HG03342 (cell line): ENCODE results near the gene DBH.

Experiments used
- ATAC-seq: cut with Tn5 transposase; IDR thresholded peaks from one replicate; pipeline ENCODE4 v1.9.1; 2021; ENCODE audit warnings: mild to moderate bottlenecking, moderate library complexity; ENCODE audit not compliant: unreplicated experiment

The DBH gene

DNA sequence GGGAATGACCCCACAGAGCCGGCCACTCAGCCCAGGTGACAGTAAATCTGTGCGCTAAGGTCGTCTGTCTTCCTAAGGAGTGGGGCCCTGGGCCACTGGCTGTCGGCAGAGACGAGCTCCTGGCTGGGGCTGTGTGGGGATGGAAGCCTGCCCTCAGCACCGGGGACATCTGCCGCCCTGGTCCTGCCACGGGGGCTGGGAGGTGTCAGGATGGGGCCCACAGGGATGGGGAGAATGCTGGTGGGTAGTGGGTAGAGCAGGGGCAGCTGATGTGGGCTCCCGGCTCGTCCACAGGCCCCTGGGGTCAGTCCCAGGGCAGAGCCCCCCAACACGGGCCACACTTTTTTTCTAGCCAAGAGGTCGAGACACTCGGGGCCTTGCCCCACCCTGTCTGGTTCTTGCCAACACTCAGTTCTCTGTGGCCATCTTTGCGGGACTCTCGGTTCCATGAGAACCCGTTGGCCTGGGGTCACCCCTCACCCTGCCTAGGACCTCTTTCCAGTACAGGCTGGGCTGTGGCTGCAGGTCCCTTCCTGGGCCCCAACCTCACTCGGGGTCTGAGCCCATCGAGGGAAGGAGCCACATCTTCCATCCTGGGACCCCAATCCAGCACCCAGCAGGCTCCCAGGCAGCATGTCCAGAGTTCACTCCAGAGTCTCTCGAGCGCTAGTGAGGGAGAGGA lies 45.0 kb downstream of the DBH start:
- no peak for ATAC-seq

DNA sequence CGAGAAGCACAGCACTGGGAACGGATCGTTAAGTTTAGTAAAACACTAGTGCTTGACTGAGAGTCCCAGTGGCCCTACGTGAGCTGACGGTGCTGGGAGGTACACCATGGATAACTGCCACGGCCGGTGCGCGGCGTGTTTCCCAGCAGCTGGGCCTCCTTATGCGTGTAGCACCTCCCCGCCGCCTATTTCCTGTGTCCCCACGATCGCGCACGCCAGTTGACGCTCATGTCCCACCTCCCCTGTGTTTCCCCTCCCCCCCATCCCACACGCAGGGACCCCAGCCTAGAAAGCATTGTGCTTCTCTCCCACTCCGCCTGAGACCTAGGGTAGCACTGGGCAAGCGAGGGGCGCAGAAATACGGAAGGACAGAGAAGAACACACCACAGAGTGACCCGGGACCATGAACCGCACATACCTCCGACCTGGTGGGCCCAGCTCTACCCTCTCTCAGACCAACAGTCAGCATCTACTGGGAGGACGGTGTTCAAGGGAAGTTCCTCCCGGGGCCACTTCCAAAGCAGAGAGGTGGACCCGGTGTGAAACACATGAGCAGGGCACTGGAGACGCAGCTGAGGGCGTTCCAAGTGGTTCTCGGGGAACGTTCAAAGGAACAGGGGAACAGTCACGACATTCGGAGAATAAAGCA lies 45.6 kb downstream of the DBH start:
- ATAC-seq = no peak

- no peak for ATAC-seq
Measured at GRCh38 chr9:133682818-133683585, 46.8 kb downstream of the DBH start.

DNA sequence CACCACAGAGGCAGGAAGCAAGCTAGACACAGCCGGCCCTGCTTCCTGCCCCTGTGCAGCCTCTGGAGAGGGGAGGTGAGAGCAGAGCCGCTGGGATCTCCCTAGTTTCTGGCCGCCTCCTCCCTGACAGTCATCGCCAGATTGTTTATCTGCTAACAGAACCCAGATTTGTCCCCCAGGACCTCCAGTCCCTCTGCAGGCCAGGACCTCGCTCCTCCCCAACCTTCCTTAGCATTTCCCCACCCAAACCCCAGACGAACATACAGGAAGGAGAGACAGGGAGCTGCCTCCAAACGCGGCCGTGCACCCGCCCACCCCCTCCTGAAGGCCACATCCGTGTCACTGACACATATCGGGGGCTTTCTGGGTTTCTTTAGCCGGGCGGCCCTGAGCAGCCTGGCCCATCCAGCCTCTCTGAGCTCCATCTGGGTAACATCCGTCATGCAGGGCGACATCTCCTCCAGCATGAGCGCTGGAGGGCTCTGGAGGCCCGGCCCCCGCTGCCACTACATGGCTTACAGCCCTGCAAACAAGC lies 47.5 kb downstream of the DBH start:
- ATAC-seq = no peak

GRCh38 chr9:133684121-133684935 lies 48.2 kb downstream of the DBH start:
- ATAC-seq = no peak

- ATAC-seq = no peak
Measured at GRCh38 chr9:133684936-133685361, 48.8 kb downstream of the DBH start.

GRCh38 chr9:133685653-133686609 lies 49.8 kb downstream of the DBH start:
- no peak for ATAC-seq

DNA sequence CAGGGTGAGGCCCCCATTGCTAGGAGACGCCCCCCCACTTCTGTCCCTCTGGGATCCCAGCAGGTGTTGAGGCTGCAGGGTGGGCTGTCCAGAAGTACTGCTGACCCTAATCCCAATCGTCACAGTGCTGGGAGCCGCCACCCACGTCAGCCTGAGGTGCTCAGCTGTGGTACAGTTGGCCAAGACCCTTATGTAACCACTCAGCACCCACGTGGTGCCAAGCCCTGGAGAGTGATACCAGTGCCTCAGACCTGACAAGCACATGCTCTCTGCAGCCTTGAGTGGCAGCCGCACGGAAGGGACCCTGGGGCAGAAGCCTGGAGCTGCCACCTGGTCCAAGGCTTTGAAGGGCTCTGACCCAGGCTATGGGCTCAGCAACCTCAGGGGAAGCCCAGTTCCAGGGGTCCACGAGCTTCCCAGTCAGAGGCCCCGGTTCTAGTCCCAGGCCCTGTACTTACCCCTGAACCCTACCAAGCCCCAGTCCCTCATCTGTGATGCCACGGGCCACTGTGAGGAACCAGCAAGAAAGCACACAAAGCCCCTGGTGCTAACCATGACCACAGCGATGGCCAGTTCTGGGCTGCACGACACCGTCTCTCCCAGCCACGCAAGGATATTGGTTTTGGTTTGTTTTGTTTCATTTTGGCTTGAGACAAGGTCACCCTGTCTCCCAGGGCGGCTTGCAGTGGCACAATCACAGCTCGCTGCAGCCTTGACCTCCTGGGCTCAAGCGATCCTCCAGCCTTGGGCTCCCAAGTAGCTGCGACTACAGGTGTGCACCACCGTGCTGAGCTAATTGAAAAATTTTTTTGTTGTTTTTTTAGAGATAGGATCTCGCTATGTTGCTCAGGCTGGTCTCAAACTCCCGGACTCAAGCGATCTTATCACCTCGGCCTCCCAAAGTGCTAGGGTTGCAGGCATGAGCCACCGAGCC lies 50.7 kb downstream of the DBH start:
- no peak for ATAC-seq

- ATAC-seq = no peak
Measured at GRCh38 chr9:133687856-133688761, 51.9 kb downstream of the DBH start.

DNA sequence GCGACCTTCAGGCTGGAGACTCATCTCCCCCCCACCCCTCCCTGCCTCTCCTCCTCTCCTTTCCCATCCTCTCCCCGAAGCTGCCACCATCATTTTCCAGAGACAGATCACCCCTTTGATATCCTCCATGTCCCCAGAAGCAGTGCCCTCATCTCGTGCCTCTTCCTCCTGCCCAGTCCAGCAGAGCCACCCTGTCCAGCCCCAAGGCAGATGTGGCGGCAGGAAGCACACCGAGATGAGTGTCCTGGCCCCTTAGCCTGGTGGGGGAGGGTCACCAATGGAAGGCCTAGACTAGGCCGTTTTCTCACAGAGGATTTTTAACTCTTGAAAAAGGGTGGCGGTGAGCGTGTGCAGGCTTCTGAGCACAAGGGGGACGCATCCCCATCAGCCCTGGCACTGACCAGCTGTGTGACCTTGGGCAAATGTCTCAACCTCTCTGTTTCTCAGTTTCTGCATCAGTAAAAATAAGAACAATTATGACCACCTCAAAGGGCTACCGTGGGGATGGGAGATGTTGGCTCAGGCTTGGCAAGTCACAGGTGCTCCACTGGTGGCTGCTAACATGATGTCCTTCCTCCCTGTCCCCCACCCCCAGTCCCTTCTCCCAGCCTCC lies 53.1 kb downstream of the DBH start:
- ATAC-seq = no peak

- no peak for ATAC-seq
Measured at GRCh38 chr9:133690081-133690561, 54.0 kb downstream of the DBH start.

- ATAC-seq = no peak
Measured at GRCh38 chr9:133691191-133691590, 55.0 kb downstream of the DBH start.

GRCh38 chr9:133691626-133692363 lies 55.6 kb downstream of the DBH start:
- ATAC-seq = no peak

DNA sequence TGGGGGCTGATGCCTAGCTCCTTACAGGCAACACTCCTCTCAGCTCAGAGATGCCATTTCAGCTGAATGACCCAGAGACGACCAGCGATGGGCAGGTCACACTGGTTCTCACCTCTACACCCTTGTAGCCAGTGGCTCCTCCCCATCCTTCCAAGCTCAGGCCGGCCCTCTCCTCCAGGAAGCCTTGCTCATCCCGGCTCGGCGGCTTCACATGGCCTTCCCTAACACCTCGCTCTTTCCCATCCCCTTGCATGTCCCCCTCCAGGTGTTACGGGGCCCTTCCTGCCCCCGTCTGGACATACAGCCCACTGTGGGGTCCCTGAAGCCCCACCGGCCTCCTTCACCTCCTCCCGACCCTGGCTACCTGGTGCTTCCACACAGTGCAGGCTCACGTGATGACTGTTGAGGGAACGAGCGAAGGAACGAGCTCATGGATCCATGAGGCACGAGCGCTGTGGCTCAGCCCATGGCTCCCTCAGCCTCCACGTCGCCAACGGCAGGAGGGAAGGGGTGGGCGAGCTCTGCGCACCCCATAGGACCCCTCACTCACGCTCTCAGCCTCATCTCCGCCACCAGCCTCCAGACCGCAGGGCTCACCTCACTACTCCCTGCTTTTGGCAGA lies 56.3 kb downstream of the DBH start:
- no peak for ATAC-seq

GRCh38 chr9:133693116-133693515 lies 57.0 kb downstream of the DBH start:
- no peak for ATAC-seq
